LNCaP clone FGC (cell line): Measurements from ENCODE around the gene ST6GALNAC4.
A peak's percentile ranks its signal among the peaks of the same experiment; 100 is the strongest.

Source experiments
- DNase-seq: peaks from one replicate; pipeline ENCODE4 v3.0.0-alpha.2; 2011; ENCODE audit warnings: low read depth
- H3K4me3 ChIP-seq: 2 replicates; pipeline ENCODE4 v1.5.1; 2011; ENCODE audit warnings: mild to moderate bottlenecking, low read depth, low read length, control low read depth
- TF ChIP-seq, protein P1 (sequence below): IDR thresholded peaks from 2 replicates; pipeline ENCODE4 v1.5.1; 2012; ENCODE audit warnings: mild to moderate bottlenecking; ENCODE audit not compliant: control insufficient read depth, insufficient read depth; ENCODE audit errors: extremely low read depth

ST6GALNAC4 gene

DNA sequence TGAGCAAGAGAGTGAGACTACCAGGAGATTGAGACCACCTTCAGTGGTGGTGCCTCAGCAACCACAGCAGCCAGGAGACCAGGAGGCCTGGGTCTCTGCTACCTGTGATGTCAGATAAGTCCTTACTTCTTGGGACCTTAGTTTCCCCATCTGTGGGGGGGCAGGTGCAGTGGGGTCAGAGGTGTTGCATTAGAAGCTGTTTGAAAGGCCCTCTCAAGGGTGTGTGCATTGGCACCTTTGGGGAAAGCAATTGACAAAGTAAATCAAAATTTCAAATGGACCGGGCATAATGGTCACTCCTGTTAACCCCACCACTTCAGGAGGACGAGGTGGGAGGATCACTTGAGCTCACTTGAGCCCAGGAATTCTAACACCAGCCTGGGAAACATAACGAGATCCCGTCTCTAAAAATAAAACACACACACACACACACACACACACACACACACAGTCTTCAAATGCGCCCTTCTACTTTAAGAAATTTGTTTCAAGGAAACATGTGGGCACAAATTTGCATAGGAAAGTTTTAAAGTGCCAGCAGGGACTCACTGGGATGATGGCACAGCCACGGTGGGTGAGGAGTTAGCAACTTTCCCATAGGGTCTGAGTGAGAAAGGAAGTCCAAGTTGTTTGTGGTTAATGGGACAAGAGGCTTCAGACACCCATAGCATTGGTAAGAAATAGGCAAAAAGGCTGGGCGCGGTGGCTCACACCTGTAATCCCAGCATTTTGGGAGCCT lies 38.0 kb downstream of the ST6GALNAC4 start:
- H3K4me3 ChIP-seq: no peak overlapping the region
- DNase-seq: no peak
- TF ChIP-seq, protein P1, sequence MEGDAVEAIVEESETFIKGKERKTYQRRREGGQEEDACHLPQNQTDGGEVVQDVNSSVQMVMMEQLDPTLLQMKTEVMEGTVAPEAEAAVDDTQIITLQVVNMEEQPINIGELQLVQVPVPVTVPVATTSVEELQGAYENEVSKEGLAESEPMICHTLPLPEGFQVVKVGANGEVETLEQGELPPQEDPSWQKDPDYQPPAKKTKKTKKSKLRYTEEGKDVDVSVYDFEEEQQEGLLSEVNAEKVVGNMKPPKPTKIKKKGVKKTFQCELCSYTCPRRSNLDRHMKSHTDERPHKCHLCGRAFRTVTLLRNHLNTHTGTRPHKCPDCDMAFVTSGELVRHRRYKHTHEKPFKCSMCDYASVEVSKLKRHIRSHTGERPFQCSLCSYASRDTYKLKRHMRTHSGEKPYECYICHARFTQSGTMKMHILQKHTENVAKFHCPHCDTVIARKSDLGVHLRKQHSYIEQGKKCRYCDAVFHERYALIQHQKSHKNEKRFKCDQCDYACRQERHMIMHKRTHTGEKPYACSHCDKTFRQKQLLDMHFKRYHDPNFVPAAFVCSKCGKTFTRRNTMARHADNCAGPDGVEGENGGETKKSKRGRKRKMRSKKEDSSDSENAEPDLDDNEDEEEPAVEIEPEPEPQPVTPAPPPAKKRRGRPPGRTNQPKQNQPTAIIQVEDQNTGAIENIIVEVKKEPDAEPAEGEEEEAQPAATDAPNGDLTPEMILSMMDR: no peak

GRCh38 chr9:127878001-127878651 lies 38.7 kb downstream of the ST6GALNAC4 start:
- TF ChIP-seq, protein P1: no peak
- no peak for DNase-seq
- peak overlapping the region; percentile 65 for H3K4me3 ChIP-seq

GRCh38 chr9:127877566-127877998 lies 39.3 kb downstream of the ST6GALNAC4 start, which contains the start of gene AK1:
Gene AK1, minus strand, starts transcription at chr9:127877675. Its CDS starts 3,058 bp downstream, at chr9:127874617.
- TF ChIP-seq, protein P1: no peak
- peak within 1 kb of the TSS; percentile 65 for H3K4me3 ChIP-seq
- no peak for DNase-seq

DNA sequence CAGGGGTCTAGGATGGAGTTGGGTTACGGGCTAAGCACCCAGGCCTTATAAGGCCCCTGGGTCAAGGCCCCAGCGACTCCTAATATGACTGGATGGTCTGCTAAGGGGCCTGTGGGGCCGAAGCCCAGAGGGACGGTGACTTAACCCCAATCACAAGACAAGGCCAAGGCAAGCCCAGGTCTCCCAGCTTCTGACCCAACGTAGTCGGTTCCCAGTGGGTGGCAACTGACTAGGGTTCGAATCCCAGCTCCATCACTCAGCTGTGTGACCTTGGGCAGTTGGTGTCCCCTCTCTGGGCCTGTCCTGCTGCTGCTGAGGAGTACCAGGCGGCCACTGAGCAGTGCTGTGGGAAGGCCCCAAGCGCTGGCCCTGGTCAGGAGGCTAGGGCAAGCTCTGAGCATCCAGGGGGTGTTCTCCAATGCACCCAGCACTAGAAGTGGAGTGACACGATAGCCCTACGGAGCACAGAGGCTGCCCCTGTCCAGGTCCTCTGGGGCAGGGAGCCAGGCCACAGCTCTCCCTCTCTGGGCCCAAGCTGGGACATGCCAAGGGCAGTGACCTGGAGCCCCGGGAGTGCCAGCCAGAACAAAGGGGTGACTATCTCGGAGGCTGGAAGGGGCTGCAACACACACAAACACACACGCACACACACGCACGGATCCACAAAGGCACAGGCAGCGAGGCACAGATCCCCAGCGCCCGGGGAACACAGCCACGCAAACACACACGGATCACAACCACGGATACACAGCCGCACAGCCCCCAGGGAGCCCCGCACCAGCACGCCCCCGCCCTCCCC lies 39.9 kb downstream of the ST6GALNAC4 start:
- TF ChIP-seq, protein P1: no peak
- peak overlapping the region; percentile 65 for H3K4me3 ChIP-seq
- DNase-seq: no peak

DNA sequence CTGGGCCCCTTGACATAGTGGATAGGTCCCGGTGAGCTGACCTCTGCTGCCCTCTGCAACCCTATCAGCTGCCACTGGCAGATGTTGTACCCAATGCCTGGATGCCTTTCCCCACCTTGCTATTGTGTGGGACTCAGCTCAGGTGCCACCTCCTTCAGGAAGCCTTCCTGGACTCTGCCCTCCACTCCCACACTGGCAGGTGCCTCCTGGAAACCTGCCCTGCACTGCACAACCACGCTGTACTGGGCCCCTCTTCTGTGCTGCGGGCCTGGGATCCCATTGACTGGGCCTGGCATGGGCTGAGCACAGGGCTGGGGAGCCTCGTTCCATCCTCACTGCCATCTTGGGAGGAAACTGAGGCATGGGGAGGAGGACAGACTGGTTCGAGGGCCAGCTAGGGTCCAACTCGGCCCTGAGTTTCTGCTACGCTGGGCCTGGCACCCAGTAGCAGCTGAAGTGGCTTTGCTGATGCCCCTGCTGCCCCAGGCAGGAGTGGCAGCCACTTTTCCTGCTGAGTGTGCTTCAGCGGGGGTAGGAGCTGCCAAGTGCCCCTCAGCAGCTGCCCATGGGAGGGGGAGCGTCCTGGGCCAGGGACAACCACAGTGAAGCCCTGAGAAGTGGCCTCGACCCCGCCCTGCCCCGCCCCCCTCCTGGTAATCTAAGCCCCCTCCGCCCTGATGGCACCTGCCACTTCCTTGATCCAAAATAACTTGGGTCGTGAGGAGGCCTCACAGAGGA lies 40.6 kb downstream of the ST6GALNAC4 start:
- no peak for DNase-seq
- peak overlapping the region; percentile 65 for H3K4me3 ChIP-seq
- TF ChIP-seq, protein P1: no peak

DNA sequence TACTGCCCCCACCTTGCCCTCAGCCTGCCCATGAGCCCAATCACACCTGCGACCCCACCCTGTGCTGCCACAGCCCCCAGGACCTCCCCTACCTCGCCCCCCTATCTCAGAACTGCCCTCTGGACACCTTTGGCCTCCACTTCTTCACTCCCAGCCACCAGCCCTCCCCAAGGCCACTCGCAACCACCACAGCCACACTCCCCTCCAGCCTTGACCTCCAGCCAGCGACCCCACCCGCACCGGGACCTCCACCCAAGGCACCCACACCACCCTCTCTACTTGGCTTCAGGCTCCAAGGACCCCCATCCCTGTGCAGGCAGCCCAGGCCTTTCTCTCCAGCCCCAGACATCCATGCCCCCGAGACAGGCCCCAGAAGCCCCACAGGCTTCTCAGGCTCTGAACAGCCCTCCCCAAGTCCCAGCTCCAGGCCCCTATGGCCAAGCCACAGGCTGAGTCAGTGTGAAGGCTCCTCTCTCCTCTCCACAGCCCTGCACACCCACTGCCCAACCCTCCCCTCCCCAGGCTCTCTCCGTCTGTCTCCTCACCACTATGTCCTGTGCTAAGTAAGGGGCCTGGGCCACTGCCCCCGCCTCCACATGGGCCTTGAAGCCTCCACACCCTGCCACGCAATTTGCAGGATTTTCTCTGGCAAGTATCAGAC lies 41.4 kb downstream of the ST6GALNAC4 start:
- H3K4me3 ChIP-seq: no peak overlapping the region
- TF ChIP-seq, protein P1: no peak
- no peak for DNase-seq
